Upper lobe of left lung (tissue), 6 donors: Measurements from ENCODE around the gene PGGT1B. TPM values are rescaled to one million over a fixed set of nuclear protein-coding genes. Genes with fewer than 3 reads are reported as not detected.
A peak's percentile ranks its signal among the peaks of the same experiment; 100 is the strongest.

ENCODE experiments used
- ATAC-seq, 2 donors: fragments of 200-7000 bp; cut with Tn5 transposase; one replicate each; pipeline ENCODE4 v1.9.1; 2022; ENCODE audit warnings: mild to moderate bottlenecking in 2 of 2, moderate library complexity in 2 of 2; ENCODE audit not compliant: low FRiP score in 2 of 2
- DNase-seq, 2 donors: peaks; one replicate each; pipeline ENCODE4 v3.0.0-alpha.2; 2019 to 2020
- H3K27ac ChIP-seq, 4 donors: fragments of 200-600 bp; sonication (generic); one replicate each; pipeline ENCODE4 v1.5.1; 2016 to 2019
- H3K27me3 ChIP-seq, 4 donors: fragments of 200-600 bp; sonication (generic); one replicate each; pipeline ENCODE4 v1.5.1; 2017 to 2019
- H3K36me3 ChIP-seq, 4 donors: fragments of 200-600 bp; sonication (generic); one replicate each; pipeline ENCODE4 v1.5.1; 2016 to 2019
- H3K4me1 ChIP-seq, 4 donors: fragments of 200-600 bp; sonication (generic); one replicate each; pipeline ENCODE4 v1.5.1; 2018 to 2019
- H3K4me3 ChIP-seq, 4 donors: fragments of 200-600 bp; sonication (generic); one replicate each; pipeline ENCODE4 v1.5.1; 2017 to 2019; ENCODE audit warnings: mild to moderate bottlenecking in 2 of 4, moderate library complexity in 1 of 4
- H3K9me3 ChIP-seq, 4 donors: fragments of 200-600 bp; sonication (generic); one replicate each; pipeline ENCODE4 v1.5.1; 2018 to 2019
- EP300 ChIP-seq, 4 donors: sonication (generic); formaldehyde crosslinking; IDR thresholded peaks; one replicate each; pipeline ENCODE4 v1.5.1; 2017; ENCODE audit warnings: antibody characterized with exemption in 4 of 4, control low read depth in 2 of 4
- POLR2A ChIP-seq, 4 donors: fragments of 450-650 bp; IDR thresholded peaks; one replicate each; pipeline ENCODE4 v1.5.1; 2016 to 2017; ENCODE audit warnings: antibody characterized with exemption in 4 of 4, mild to moderate bottlenecking in 2 of 4
- POLR2AphosphoS5 ChIP-seq, 2 donors: sonication (generic); formaldehyde crosslinking; IDR thresholded peaks; one replicate each; pipeline ENCODE4 v1.5.1; 2017; ENCODE audit warnings: antibody characterized with exemption in 2 of 2
- WGBS, 2 donors: methylation state at CpG; one replicate each; pipeline ENCODE4 v1.1.5; 2017 to 2018; 5-methylcytosine and 5-hydroxymethylcytosine counted together
- total RNA-seq, 6 donors: library from RNA; depleted of rRNA in 4 of 6; stranded (reverse); fragments of >200 nt in 4 of 6; gene quantifications; one replicate each; pipeline versions ENCODE4 v1.1.0 to v1.2.1, GENCODE V29; 2016 to 2021
- TF ChIP-seq, protein P1 (sequence below), 6 experiments: fragments of 450-650 bp in 4 of 6; fragments of 200-600 bp in 2 of 6; sonication (generic) in 2 of 6; IDR thresholded peaks; one replicate each; pipeline ENCODE4 v1.5.1; 2016 to 2019; ENCODE audit warnings: antibody characterized with exemption in 6 of 6
- donor health status: DM: no; HTN: no; CAD: no; lungs with moderate emphysema.
- donor health status: DM: no; HTN: yes; CAD: no; lungs with severe emphysema.

Gene PGGT1B
- total RNA-seq, 6 donors from 2014 or later, result 3.9 to 48.2 (median 22.5) TPM

DNA sequence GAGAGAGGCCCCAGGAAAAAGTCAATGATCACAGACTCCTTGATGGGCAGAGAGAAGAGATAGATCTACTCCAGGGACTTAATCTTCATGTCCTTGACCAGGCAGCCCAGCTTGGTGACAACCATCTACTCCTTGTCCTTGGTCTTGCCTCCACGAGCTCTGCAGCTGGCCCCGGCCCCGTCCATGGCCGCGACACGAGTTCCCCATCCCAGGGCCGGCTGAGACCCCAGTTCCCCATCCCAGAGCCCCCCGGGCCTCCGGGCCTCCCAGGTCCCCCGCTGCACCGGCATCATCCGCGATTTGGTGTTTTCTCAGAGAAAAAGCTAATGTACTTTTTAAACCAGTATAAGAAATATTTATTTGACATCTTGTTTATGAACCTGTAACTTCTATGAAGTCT, 2.5 kb upstream of the PGGT1B start:
- H3K36me3 ChIP-seq, result peaks cover 0 to 4% (median 0%) of the 10 kb centered on the region in 4 donors
- H3K9me3 ChIP-seq, result no peaks in the 10 kb centered on the region
- H3K27ac ChIP-seq, result no peak overlapping the region
- H3K4me3 ChIP-seq, result no peak overlapping the region
- DNase-seq (peak in 1 of 2 donors; percentile 69), ATAC-seq (no peak)
- peaks cover 12 to 23% (median 15%) of the 10 kb centered on the region in 4 donors for H3K4me1 ChIP-seq
- H3K27me3 ChIP-seq, result no peaks in the 10 kb centered on the region
- TF ChIP-seq POLR2A (IDR thresholded peaks at IDR 0.05) (no peak), POLR2AphosphoS5 (IDR thresholded peaks at IDR 0.05) (no peak), EP300 (IDR thresholded peaks at IDR 0.05) (no peak)
- TF ChIP-seq, protein P1, sequence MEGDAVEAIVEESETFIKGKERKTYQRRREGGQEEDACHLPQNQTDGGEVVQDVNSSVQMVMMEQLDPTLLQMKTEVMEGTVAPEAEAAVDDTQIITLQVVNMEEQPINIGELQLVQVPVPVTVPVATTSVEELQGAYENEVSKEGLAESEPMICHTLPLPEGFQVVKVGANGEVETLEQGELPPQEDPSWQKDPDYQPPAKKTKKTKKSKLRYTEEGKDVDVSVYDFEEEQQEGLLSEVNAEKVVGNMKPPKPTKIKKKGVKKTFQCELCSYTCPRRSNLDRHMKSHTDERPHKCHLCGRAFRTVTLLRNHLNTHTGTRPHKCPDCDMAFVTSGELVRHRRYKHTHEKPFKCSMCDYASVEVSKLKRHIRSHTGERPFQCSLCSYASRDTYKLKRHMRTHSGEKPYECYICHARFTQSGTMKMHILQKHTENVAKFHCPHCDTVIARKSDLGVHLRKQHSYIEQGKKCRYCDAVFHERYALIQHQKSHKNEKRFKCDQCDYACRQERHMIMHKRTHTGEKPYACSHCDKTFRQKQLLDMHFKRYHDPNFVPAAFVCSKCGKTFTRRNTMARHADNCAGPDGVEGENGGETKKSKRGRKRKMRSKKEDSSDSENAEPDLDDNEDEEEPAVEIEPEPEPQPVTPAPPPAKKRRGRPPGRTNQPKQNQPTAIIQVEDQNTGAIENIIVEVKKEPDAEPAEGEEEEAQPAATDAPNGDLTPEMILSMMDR (IDR thresholded peaks at IDR 0.05), result no peak
- WGBS, 2 donors, result 94 to 98% methylated on average over 13 of the region's 13 CpGs

DNA sequence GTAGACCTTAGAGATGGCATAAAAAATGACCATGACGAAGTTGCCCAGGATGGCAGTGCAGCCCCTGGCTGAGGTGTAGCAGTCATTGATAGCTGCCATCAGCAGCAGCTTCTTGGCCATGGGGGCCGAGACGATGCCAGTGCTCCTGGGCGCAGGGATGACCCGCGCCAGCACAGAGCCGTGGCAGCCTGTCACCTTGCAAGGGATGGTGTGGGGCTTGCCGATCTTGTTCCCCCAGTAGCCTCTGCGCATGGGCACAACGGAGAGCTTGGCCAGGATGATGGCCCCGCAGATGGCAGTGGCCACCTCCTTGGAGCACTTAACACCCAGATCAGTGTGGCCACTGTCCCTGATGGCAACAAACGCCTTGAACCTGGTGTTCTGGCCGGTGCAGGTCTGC, 2.1 kb upstream of the PGGT1B start:
- Histone ChIP-seq H3K4me1 (peaks cover 12 to 25% (median 17%) of the 10 kb centered on the region in 4 donors), H3K36me3 (peaks cover 0 to 4% (median 0%) of the 10 kb centered on the region in 4 donors), H3K27ac (no peak overlapping the region), H3K27me3 (no peaks in the 10 kb centered on the region), H3K4me3 (no peak overlapping the region), H3K9me3 (no peaks in the 10 kb centered on the region)
- peak in 1 of 2 donors; percentile 59 for DNase-seq
- ATAC-seq, result no peak
- no peak for TF ChIP-seq EP300 (IDR thresholded peaks at IDR 0.05)
- TF ChIP-seq POLR2A (IDR thresholded peaks at IDR 0.05), result no peak
- TF ChIP-seq, protein P1 (IDR thresholded peaks at IDR 0.05), result no peak
- no peak for TF ChIP-seq POLR2AphosphoS5 (IDR thresholded peaks at IDR 0.05)
- 97 to 100% methylated on average over 10 to 12 of the region's 13 CpGs for WGBS, 2 donors

- TF ChIP-seq POLR2AphosphoS5 (IDR thresholded peaks at IDR 0.05) (no peak), EP300 (IDR thresholded peaks at IDR 0.05) (no peak), POLR2A (IDR thresholded peaks at IDR 0.05) (no peak)
- TF ChIP-seq, protein P1 (IDR thresholded peaks at IDR 0.05), result no peak
- Histone ChIP-seq H3K36me3 (peaks cover 0 to 4% (median 0%) of the 10 kb centered on the region in 4 donors), H3K9me3 (no peaks in the 10 kb centered on the region), H3K4me3 (peak overlapping the region; percentile 70 to 89 (median 75)), H3K27me3 (no peaks in the 10 kb centered on the region), H3K4me1 (peaks cover 12 to 33% (median 19%) of the 10 kb centered on the region in 4 donors), H3K27ac (peak overlapping the region; percentile 84 to 87 (median 87))
- DNase-seq, result no peak
- 61 to 63% methylated on average over 6 to 7 of the region's 7 CpGs for WGBS, 2 donors
- ATAC-seq, result no peak
Observed at GRCh38 chr5:115263078-115263380, 352 bp upstream of the PGGT1B start.

- Histone ChIP-seq H3K9me3 (no peaks in the 10 kb centered on the region), H3K36me3 (peaks cover 0 to 4% (median 0%) of the 10 kb centered on the region in 4 donors), H3K27ac (peak overlapping the region; percentile 84 to 87 (median 87)), H3K4me3 (peak overlapping the region; percentile 70 to 89 (median 75)), H3K27me3 (no peaks in the 10 kb centered on the region), H3K4me1 (peaks cover 12 to 33% (median 19%) of the 10 kb centered on the region in 4 donors)
- DNase-seq, result no peak
- peak; percentile 16 to 38 for ATAC-seq
- 3 to 5% methylated on average over 8 of the region's 8 CpGs for WGBS, 2 donors
- TF ChIP-seq, protein P1 (IDR thresholded peaks at IDR 0.05), result no peak
- TF ChIP-seq POLR2A (IDR thresholded peaks at IDR 0.05) (no peak), EP300 (IDR thresholded peaks at IDR 0.05) (no peak), POLR2AphosphoS5 (IDR thresholded peaks at IDR 0.05) (no peak)
Observed at GRCh38 chr5:115262011-115262320, 711 bp downstream of the PGGT1B start.

DNA sequence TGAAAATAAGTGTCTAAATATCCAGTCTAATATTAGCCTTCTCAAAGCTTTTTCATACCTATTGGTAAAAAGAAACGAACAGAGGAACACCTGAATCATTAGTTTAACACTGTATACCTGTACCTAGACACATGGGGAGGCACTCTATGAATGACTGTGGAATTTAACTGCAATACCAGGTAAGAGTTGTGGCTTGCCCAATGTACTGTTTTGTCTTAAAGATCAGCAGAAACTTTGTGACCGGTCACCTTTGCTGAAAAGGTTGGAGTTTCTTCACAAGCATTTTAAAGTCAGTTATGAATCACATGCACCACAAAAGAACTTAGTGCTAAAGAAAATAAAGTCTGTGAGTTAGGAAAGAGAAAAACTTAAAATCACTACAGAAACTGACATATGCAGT, 2.4 kb downstream of the PGGT1B start:
- no peaks in the 10 kb centered on the region for H3K9me3 ChIP-seq
- H3K4me1 ChIP-seq, result peaks cover 13 to 40% (median 19%) of the 10 kb centered on the region in 4 donors
- DNase-seq (no peak), ATAC-seq (no peak)
- WGBS, 2 donors, result 95 to 96% methylated on average over 2 of the region's 2 CpGs
- no peak for TF ChIP-seq POLR2AphosphoS5 (IDR thresholded peaks at IDR 0.05)
- no peak for TF ChIP-seq POLR2A (IDR thresholded peaks at IDR 0.05)
- no peak for TF ChIP-seq EP300 (IDR thresholded peaks at IDR 0.05)
- TF ChIP-seq, protein P1 (IDR thresholded peaks at IDR 0.05), result no peak
- H3K36me3 ChIP-seq, result no peaks in the 10 kb centered on the region
- no peaks in the 10 kb centered on the region for H3K27me3 ChIP-seq
- no peak overlapping the region for H3K4me3 ChIP-seq
- H3K27ac ChIP-seq, result no peak overlapping the region
